ENCODE data around the gene TOMM70.

DNA sequence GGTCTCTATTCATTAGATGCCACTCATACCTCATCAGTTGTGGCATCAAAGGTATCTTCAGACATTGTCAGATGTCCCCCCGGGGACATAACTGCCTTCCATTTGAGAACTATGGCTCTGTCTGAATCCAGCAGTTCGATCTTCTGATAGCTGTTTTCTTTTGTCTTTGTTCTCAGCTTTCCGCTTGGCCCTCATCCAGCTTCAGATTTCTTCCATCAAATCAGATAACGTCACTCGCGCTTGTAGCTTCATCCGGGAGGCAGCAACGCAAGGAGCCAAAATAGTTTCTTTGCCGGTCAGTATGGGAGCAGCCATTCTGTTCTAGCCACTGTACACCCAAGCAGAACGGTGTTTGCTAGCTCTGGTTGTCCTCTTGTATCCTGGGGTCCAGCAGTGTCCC lies 62.0 kb downstream of the TOMM70 start:
- no peak for TF ChIP-seq POLR2A (IDR thresholded peaks at IDR 0.05)
- TF ChIP-seq, protein P1, sequence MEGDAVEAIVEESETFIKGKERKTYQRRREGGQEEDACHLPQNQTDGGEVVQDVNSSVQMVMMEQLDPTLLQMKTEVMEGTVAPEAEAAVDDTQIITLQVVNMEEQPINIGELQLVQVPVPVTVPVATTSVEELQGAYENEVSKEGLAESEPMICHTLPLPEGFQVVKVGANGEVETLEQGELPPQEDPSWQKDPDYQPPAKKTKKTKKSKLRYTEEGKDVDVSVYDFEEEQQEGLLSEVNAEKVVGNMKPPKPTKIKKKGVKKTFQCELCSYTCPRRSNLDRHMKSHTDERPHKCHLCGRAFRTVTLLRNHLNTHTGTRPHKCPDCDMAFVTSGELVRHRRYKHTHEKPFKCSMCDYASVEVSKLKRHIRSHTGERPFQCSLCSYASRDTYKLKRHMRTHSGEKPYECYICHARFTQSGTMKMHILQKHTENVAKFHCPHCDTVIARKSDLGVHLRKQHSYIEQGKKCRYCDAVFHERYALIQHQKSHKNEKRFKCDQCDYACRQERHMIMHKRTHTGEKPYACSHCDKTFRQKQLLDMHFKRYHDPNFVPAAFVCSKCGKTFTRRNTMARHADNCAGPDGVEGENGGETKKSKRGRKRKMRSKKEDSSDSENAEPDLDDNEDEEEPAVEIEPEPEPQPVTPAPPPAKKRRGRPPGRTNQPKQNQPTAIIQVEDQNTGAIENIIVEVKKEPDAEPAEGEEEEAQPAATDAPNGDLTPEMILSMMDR (IDR thresholded peaks at IDR 0.05 in 8 of 11, conservative IDR thresholded peaks at IDR 0.05 in 3 of 11): no peak
